K562 (cell line): ENCODE data around the gene TIMM50. TPM values are rescaled to one million over a fixed set of nuclear protein-coding genes. Genes with fewer than 3 reads are reported as not detected.

Source experiments
- CCNT2 ChIP-seq: IDR thresholded peaks from 2 replicates; pipeline ENCODE4 v1.6.1; 2011; ENCODE audit warnings: borderline replicate concordance, low read depth, mild to moderate bottlenecking, moderate library complexity, mixed read lengths, low read length; ENCODE audit not compliant: insufficient read length; ENCODE audit errors: extremely low read depth
- PCBP2 ChIP-seq: fragments of 200-400 bp; formaldehyde crosslinking; IDR thresholded peaks from 2 replicates; pipeline ENCODE4 v1.6.1; 2018; ENCODE audit warnings: low read length, low read depth, mild to moderate bottlenecking, moderate library complexity; ENCODE audit not compliant: poor library complexity, severe bottlenecking
- POLR2A ChIP-seq: fragments of 450-650 bp; conservative IDR thresholded peaks from 2 replicates; pipeline ENCODE4 v1.6.1; 2016
- REST ChIP-seq, 2 experiments: fragments of 450-650 bp; formaldehyde crosslinking in 1 of 2; IDR thresholded peaks; 2 replicates each; pipeline versions ENCODE4 v1.4.0 to v1.6.1; 2014 to 2020; ENCODE audit warnings: mild to moderate bottlenecking in 2 of 2, borderline replicate concordance in 1 of 2, low read depth in 1 of 2
- VEZF1 ChIP-seq: fragments of 200-800 bp; sonication (Bioruptor generic); IDR thresholded peaks from 2 replicates; pipeline ENCODE4 v1.6.1; 2017; ENCODE audit warnings: missing genetic modification characterization, missing compliant biosample characterization
- ZBTB33 ChIP-seq: sonication (generic); formaldehyde crosslinking; IDR thresholded peaks from 2 replicates; pipeline ENCODE4 v1.8.1; 2023; ENCODE audit warnings: mild to moderate bottlenecking, missing genetic modification reagents
- ZNF280A ChIP-seq: fragments of 450-650 bp; IDR thresholded peaks from 2 replicates; pipeline ENCODE4 v1.6.1; 2018; ENCODE audit warnings: mild to moderate bottlenecking, low read depth; ENCODE audit not compliant: partially characterized antibody
- ZNF583 ChIP-seq: fragments of 250-450 bp; sonication (Bioruptor Pico); IDR thresholded peaks from 2 replicates; pipeline ENCODE4 v1.4.0; 2020
- ZNF830 ChIP-seq: fragments of 250-450 bp; sonication (Bioruptor Pico); IDR thresholded peaks from 2 replicates; pipeline ENCODE4 v1.5.0; 2021; ENCODE audit warnings: mild to moderate bottlenecking
- polyA plus RNA-seq, 8 experiments: library from polyadenylated mRNA; depleted of rRNA in 4 of 8; stranded (reverse) in 5 of 8; unstranded in 3 of 8; fragments of >200 nt; fragmentation: Nextera tagmentation in 2 of 8; fragmentation: Illumina TruSeq in 1 of 8; extraction: Ambion mirVana in 2 of 8; extraction: Trizol in 1 of 8; gene quantifications; 2 replicates each; pipeline versions ENCODE4 v1.2.1 to v1.2.3, GENCODE V29; 2011 to 2014; ENCODE audit warnings: inconsistent platforms in 1 of 8, missing spikeins in 1 of 8
- total RNA-seq, 7 experiments: library from RNA; depleted of rRNA in 6 of 7; stranded (reverse); fragments of >200 nt in 6 of 7; fragmentation: Illumina TruSeq in 2 of 7; extraction: Trizol in 2 of 7; gene quantifications; 2 replicates each; pipeline versions ENCODE4 v1.2.1 to v1.2.3, GENCODE V29; 2011 to 2021; ENCODE audit warnings: low replicate concordance in 1 of 7

Gene TIMM50
- total and polyA plus RNA-seq, 9 of the 15 experiments (the other 6 are each of a cell fraction or from before 2014, with no cell fraction given) = 28.3 to 221 (median 170) TPM

- TF ChIP-seq REST (IDR thresholded peaks at IDR 0.05; ENCODE audit: borderline replicate concordance) (no peak), REST (CRISPR knock-in tag; IDR thresholded peaks at IDR 0.05; ENCODE audit: low read depth) (peak; percentile 79), PCBP2 (no peak), ZNF583 (CRISPR knock-in tag) (no peak), VEZF1 (CRISPR knock-in tag) (peak; percentile 41; the same call in 1 of the 2 replicates), CCNT2 (no peak), ZNF280A (no peak), POLR2A (peak; percentile 88), ZBTB33 (CRISPR knock-in tag) (no peak), ZNF830 (CRISPR knock-in tag) (0 out of 2 replicates have a peak, but pooled peaks have one; percentile 64)
Measured at GRCh38 chr19:39445196-39446111, 35.2 kb upstream of the TIMM50 start, which contains the start of gene SUPT5H (continued).
